Measurements from ENCODE around the gene RRP12. TPM values are rescaled to one million over a fixed set of nuclear protein-coding genes. Genes with fewer than 3 reads are reported as not detected.
A peak's percentile ranks its signal among the peaks of the same experiment; 100 is the strongest.

The RRP12 gene
- total RNA-seq, 2 donors from 2014 or later = 13.0 to 22.1 TPM

DNA sequence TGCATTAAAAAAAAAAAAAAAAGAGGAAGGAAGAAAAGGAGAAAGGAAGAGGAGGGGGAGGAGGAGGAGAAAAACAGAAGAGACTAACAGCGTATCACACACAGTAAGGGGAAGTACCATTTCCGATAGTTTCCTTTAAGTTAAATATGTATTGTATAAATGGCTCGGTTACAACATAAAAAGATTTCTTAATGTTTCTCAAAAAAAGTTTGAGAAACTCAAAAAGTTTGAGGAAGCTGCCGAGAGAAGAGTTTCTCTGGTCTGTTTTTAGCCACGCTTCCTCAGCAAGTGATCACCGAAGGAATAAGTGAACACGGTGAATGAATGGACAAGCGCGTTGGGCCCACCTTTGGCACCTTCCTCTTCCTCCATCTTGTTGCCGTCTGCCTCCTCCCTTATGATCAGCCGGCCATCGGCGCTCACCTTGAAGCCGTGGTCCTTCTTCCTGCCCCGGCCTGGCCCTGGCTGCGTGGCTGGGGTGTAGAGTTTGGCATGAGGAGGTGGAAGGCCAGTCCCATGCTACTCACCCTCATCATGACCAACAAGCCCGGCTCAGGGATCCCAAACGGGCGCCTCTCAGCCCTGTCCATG, 35.3 kb downstream of the RRP12 start:
- 71 to 87% methylated on average over 18 to 19 of the region's 19 CpGs for WGBS, 2 donors
- H3K4me3 ChIP-seq = no peak overlapping the region
- intact Hi-C loops (cut with DNase I) = no loop called here
- DNase-seq = no peak
- no peak for TF ChIP-seq POLR2A (IDR thresholded peaks at IDR 0.05)
- TF ChIP-seq, protein P1, sequence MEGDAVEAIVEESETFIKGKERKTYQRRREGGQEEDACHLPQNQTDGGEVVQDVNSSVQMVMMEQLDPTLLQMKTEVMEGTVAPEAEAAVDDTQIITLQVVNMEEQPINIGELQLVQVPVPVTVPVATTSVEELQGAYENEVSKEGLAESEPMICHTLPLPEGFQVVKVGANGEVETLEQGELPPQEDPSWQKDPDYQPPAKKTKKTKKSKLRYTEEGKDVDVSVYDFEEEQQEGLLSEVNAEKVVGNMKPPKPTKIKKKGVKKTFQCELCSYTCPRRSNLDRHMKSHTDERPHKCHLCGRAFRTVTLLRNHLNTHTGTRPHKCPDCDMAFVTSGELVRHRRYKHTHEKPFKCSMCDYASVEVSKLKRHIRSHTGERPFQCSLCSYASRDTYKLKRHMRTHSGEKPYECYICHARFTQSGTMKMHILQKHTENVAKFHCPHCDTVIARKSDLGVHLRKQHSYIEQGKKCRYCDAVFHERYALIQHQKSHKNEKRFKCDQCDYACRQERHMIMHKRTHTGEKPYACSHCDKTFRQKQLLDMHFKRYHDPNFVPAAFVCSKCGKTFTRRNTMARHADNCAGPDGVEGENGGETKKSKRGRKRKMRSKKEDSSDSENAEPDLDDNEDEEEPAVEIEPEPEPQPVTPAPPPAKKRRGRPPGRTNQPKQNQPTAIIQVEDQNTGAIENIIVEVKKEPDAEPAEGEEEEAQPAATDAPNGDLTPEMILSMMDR (IDR thresholded peaks at IDR 0.05) = no peak
- ATAC-seq = no peak
- H3K36me3 ChIP-seq (replicated peaks in 1 of 2; ENCODE audit: insufficient read depth in 1 of 2, low read depth in 2 of 2) = peaks cover 7 to 47% of the 10 kb centered on the region in 2 donors
- no peaks in the 10 kb centered on the region for H3K4me1 ChIP-seq
- H3K27ac ChIP-seq = peak overlapping the region in 1 of 4 donors; percentile 39
- H3K9me3 ChIP-seq = no peaks in the 10 kb centered on the region
- H3K27me3 ChIP-seq = no peaks in the 10 kb centered on the region

DNA sequence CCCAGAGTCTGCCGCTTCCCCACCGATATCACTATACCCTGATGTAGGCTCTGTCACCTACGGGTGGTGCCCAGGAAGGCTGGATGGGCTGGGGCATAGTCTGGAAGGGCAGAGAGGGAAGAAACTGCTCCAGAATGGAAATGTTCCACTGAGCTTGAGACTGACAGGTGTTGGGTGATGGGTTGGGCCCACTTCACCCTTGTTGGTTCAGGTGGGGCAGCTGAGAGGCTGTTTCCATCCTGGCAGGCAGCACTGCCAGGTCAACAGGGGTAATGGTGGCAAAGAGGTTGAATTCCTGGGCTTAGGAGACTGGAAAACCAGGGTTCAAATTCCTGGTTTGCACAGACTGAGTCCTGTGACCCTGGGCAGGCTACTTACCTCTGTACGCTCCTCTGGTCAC, 38.1 kb downstream of the RRP12 start:
- H3K27me3 ChIP-seq = no peaks in the 10 kb centered on the region
- intact Hi-C loops (cut with DNase I) = no loop called here
- ATAC-seq = no peak
- no peak overlapping the region for H3K4me3 ChIP-seq
- H3K27ac ChIP-seq = no peak overlapping the region
- TF ChIP-seq, protein P1 (IDR thresholded peaks at IDR 0.05) = no peak
- TF ChIP-seq POLR2A (IDR thresholded peaks at IDR 0.05) = no peak
- 92 to 93% methylated on average over 4 of the region's 4 CpGs for WGBS, 2 donors
- DNase-seq = no peak
- no peaks in the 10 kb centered on the region for H3K9me3 ChIP-seq
- H3K4me1 ChIP-seq = no peaks in the 10 kb centered on the region
- H3K36me3 ChIP-seq (replicated peaks in 1 of 2; ENCODE audit: insufficient read depth in 1 of 2, low read depth in 2 of 2) = peaks cover 7 to 38% of the 10 kb centered on the region in 2 donors

DNA sequence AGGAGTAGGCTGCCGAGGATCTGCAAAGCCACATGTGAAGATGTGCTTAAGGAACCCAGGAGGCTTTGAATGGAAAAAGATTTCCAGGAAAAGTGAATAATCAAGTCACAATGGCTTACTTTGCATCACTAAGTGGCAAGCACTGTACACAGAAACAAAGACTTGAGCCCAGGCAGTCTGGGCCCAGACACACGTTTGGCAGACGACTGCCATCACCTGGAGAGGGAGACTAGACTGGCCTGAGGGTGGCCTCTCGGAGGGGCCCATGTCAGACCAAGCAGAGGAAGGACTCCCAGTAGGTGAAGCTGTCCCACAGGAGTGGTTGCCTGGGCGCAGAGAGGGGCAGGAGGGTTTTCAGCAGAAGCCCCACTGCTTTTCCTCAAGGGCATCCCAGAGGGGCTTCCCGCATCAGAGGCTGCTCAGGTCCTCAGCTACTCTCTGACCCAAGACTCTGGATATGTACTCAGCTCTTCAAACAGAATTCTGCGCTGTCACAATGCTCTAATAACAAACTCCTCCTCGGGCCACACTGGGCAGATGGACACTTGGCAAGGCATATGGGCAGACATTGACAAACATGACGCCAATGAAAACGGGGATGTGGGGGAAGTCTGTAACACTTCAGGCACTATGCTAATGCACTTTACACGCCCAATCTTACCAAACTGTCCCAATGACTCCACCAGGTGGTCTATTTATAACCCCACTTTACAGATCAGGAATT, 38.7 kb downstream of the RRP12 start:
- no peak for DNase-seq

DNA sequence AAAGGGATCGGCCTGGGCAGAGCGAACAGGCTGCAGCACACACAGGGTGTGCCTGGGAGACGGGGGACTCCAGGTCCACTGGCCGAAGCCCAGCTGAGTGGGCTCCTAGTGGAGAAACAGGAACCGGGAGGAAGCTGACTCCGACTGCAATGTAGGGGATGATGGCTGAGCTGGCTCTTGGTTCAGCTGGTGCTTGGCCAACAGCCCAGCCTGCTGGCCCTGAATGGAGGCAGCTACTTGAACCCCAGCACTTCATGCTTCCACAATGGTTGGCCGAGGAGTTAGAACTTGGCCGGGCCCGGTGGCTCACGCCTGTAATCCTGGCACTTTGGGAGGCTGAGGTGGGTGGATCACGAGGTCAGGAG, 39.6 kb downstream of the RRP12 start:
- intact Hi-C loops (cut with DNase I) = no loop called here
- WGBS, 2 donors = 86 to 87% methylated on average over 10 to 11 of the region's 11 CpGs

More for the DNA sequence above, 38.7 kb downstream of the RRP12 start:
- H3K27me3 ChIP-seq = no peaks in the 10 kb centered on the region
- 70 to 76% methylated on average over 8 to 11 of the region's 11 CpGs for WGBS, 2 donors
- no peaks in the 10 kb centered on the region for H3K9me3 ChIP-seq
- ATAC-seq = no peak
- H3K4me3 ChIP-seq = no peak overlapping the region
- no peak overlapping the region for H3K27ac ChIP-seq
- intact Hi-C loops (cut with DNase I) = no loop called here
- H3K36me3 ChIP-seq (replicated peaks in 1 of 2; ENCODE audit: insufficient read depth in 1 of 2, low read depth in 2 of 2) = peaks cover 7 to 37% of the 10 kb centered on the region in 2 donors
- H3K4me1 ChIP-seq = no peaks in the 10 kb centered on the region
- TF ChIP-seq, protein P1 (IDR thresholded peaks at IDR 0.05) = no peak
- TF ChIP-seq POLR2A (IDR thresholded peaks at IDR 0.05) = no peak

More for the DNA sequence above, 39.6 kb downstream of the RRP12 start:
- TF ChIP-seq, protein P1 (IDR thresholded peaks at IDR 0.05) = no peak
- no peak for TF ChIP-seq POLR2A (IDR thresholded peaks at IDR 0.05)
- Histone ChIP-seq H3K9me3 (no peaks in the 10 kb centered on the region), H3K4me1 (no peaks in the 10 kb centered on the region), H3K27me3 (no peaks in the 10 kb centered on the region), H3K27ac (no peak overlapping the region), H3K4me3 (no peak overlapping the region), H3K36me3 (replicated peaks in 1 of 2; ENCODE audit: insufficient read depth in 1 of 2, low read depth in 2 of 2) (peaks cover 7 to 33% of the 10 kb centered on the region in 2 donors)
- DNase-seq (no peak), ATAC-seq (no peak)

Data from body of pancreas (tissue), 4 donors.